RWPE1 (cell line): Measurements from ENCODE around the gene ARHGEF6.

Experiments used
- CTCF ChIA-PET: fragments of 350-600 bp; sonication (Branson Sonifier 250); formaldehyde crosslinking; extraction: SDS; loops from one replicate; lab custom pipeline; 2021; lab: Yijun Ruan, JAX
- POLR2A ChIA-PET: fragments of 400-600 bp; formaldehyde crosslinking; extraction: SDS; loops from one replicate; lab custom pipeline; 2020; ENCODE audit warnings: antibody characterized with exemption; ENCODE audit not compliant: low non-redundant PET; lab: Yijun Ruan, JAX
- DNase-seq: peaks from one replicate; pipeline ENCODE4 v3.0.0; 2012; ENCODE audit warnings: low spot score
- H3K27ac ChIP-seq: fragments of 450-650 bp; 2 replicates; pipeline ENCODE4 v1.5.1; 2017
- CTCF ChIP-seq: fragments of 450-650 bp; conservative IDR thresholded peaks from 2 replicates; pipeline ENCODE4 v1.5.1; 2017; ENCODE audit warnings: low read depth, mild to moderate bottlenecking

ARHGEF6 gene

DNA sequence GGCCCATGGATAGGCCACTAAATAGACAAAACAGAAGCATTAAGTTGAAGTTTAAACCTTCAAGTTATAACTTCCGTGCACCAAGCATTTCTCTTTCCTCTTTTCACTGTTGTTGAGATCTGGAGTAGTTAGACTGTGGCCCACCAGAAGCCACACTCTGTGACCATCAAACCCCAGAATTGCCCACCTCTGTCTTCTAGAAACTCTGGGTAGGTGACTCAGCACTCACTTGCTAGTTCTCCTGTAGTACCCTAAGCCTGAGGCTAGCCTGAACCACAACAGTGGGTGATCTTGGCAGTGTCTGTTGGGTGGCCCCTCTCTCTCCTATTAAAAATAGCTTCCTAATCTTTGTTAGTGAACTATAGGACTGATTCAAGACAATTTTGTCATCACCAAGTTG, 157.3 kb downstream of the ARHGEF6 start:
- H3K27ac ChIP-seq = no peak overlapping the region
- CTCF ChIA-PET = no interaction called here
- POLR2A ChIA-PET = no interaction called here
- TF ChIP-seq CTCF = no peak
- DNase-seq = no peak

DNA sequence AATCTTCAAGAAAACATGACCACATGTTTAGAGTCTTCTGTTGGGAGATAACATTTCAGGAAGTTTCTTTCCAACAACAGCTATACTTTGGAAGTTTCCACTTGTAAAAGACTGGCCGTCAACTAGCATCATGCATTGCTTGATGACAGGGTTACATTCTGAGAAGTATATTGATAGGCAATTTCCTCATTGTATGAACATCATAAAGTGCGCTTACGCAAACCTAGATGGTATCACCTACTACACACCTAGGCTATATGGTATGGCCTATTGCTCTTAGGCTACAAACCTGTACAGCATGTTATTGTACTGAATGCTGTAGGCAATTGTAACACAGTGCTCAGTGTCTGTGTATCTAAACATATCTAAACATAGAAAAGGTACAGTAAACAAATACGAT, 158.2 kb downstream of the ARHGEF6 start:
- POLR2A ChIA-PET = no interaction called here
- CTCF ChIA-PET = no interaction called here
- TF ChIP-seq CTCF = no peak
- H3K27ac ChIP-seq = no peak overlapping the region
- DNase-seq = no peak

DNA sequence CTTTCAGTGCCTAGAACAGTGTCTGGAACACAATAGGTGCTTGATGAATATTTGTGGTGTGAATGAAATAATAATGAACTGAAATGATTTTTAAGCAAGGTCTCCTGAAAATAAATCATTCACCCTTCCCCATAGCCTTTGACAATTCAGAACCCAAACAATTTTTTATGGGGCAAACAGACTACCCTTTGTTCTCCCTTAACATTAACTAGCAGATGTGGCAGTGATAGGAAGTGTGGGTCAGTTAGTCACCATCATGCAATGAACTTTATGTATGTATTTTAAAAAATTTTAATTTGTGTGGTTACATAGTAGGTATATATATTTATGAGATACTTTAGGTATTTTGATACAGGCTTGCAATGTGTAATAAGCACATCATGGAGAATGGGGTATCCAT, 160.0 kb downstream of the ARHGEF6 start:
- ChIA-PET POLR2A (no interaction called here), CTCF (no interaction called here)
- TF ChIP-seq CTCF = no peak
- no peak overlapping the region for H3K27ac ChIP-seq
- no peak for DNase-seq

DNA sequence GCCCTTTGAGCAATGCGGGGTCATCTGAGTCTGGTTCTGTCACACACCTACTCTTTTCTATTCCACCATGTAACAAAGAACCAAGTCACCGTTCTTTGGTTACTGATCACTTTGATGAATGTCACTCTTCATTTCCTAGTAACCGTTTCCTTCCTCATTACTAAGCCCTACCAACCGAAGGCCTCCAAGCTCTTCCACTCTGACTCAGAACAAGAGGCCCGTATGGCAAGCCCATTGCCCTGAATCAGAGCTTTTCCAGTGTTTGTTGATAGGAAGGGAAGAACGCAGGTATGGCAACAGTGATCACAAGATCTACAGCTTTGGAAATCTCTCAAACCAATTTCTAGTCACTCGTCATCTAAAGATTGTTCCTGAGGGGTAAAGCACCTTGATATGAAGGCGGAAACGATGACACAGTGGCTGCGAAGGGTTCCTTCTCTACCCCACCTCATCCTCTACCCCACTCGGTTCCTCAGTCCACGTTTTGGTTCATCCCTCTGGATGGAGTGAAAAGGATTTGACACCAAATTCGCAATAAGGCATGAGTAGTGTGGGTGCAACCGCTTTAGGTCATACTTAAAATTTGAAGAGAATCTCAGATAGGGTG, 160.7 kb downstream of the ARHGEF6 start:
- no peak for TF ChIP-seq CTCF
- DNase-seq = no peak
- no peak overlapping the region for H3K27ac ChIP-seq
- POLR2A ChIA-PET = no interaction called here
- CTCF ChIA-PET = no interaction called here

- ChIA-PET POLR2A (no interaction called here), CTCF (interaction anchor here (0.5 to 0.7 kb wide), 2 partner anchors 81 to 96 kb away, joined by 3 read pairs; no protein-coding TSS in a partner anchor)
- DNase-seq = no peak
- no peak for TF ChIP-seq CTCF
- no peak overlapping the region for H3K27ac ChIP-seq
These were observed 163.6 kb downstream of the ARHGEF6 start for GRCh38 chrX:136616987-136617685.
